Endothelial cell of umbilical vein (primary cell): ENCODE measurements around the gene ARSB. TPM values are rescaled to one million over a fixed set of nuclear protein-coding genes. Genes with fewer than 3 reads are reported as not detected.

Experiments
- BruUV-seq: library from RNA; stranded (reverse); fragments of 400-500 nt; replicated peaks from 2 replicates; lab custom pipeline; 2021; lab: Mats Ljungman, UMichigan
- CTCF ChIA-PET: fragments of 300-600, 350-600 bp; sonication (Branson Sonifier 250); formaldehyde crosslinking; loops from one replicate; lab custom pipeline; 2021; ENCODE audit warnings: antibody characterized with exemption, inconsistent platforms; lab: Charles Lee
- POLR2A ChIA-PET: fragments of 300-600, 350-600 bp; sonication (Branson Sonifier 250); formaldehyde crosslinking; loops from one replicate; lab custom pipeline; 2021; ENCODE audit warnings: antibody characterized with exemption, inconsistent platforms; lab: Charles Lee
- DNase-seq: peaks from one replicate; pipeline ENCODE4 v3.0.0-alpha.2; 2011; ENCODE audit warnings: low read depth, low spot score
- FAIRE-seq: peaks from 2 replicates; lab custom pipeline; 2011; peaks lifted over from hg19 to GRCh38; lab: Jason Lieb, UNC
- H2AFZ ChIP-seq: 2 replicates; pipeline ENCODE4 v1.6.0; 2012; ENCODE audit warnings: low read depth, low read length, control low read depth, inconsistent platforms
- H3K27ac ChIP-seq: 2 replicates; pipeline ENCODE4 v1.5.1; 2011; ENCODE audit warnings: low read depth, mild to moderate bottlenecking, control low read depth, low read length, moderate library complexity; ENCODE audit not compliant: insufficient read depth
- H3K27me3 ChIP-seq, 2 experiments: 2 replicates each; pipeline versions ENCODE4 v1.6.0 to v1.6.1; 2011; ENCODE audit warnings: low read length in 2 of 2, mixed read lengths in 1 of 2; ENCODE audit not compliant: control insufficient read depth in 2 of 2, insufficient read depth in 2 of 2
- H3K36me3 ChIP-seq, 2 experiments: 2 replicates in 1 of 2; 3 replicates in 1 of 2; pipeline ENCODE4 v1.5.1; 2011; ENCODE audit warnings: low read length in 2 of 2, mild to moderate bottlenecking in 1 of 2, moderate library complexity in 1 of 2; ENCODE audit not compliant: control insufficient read depth in 2 of 2, insufficient read depth in 2 of 2; ENCODE audit errors: extremely low read depth in 1 of 2
- H3K4me1 ChIP-seq: 3 replicates; pipeline ENCODE4 v1.5.1; 2011; ENCODE audit warnings: mild to moderate bottlenecking, low read length; ENCODE audit not compliant: control insufficient read depth, insufficient read depth; ENCODE audit errors: extremely low read depth
- H3K4me2 ChIP-seq: 2 replicates; pipeline ENCODE4 v1.6.1; 2011; ENCODE audit warnings: low read length, control low read depth, mixed read lengths; ENCODE audit not compliant: insufficient read depth
- H3K4me3 ChIP-seq, 3 experiments: fragments of 200-600 bp in 1 of 3; sonication (generic), shearing (Covaris generic) in 1 of 3; replicated peaks in 1 of 3; 2 replicates each; pipeline ENCODE4 v1.5.1; 2011 to 2016; ENCODE audit warnings: control low read depth in 3 of 3, low read length in 3 of 3, mild to moderate bottlenecking in 2 of 3, inconsistent platforms in 1 of 3, low read depth in 1 of 3, moderate library complexity in 1 of 3; ENCODE audit not compliant: insufficient read depth in 1 of 3
- H3K79me2 ChIP-seq: 2 replicates; pipeline ENCODE4 v1.6.0; 2012; ENCODE audit warnings: low read length, inconsistent platforms; ENCODE audit not compliant: control insufficient read depth, insufficient read depth
- H3K9ac ChIP-seq: replicated peaks from 2 replicates; pipeline ENCODE3; 2011; ENCODE audit warnings: low read length, control low read depth; ENCODE audit not compliant: insufficient read depth; ENCODE audit errors: extremely low read depth
- H3K9me1 ChIP-seq: replicated peaks from 3 replicates; pipeline ENCODE4 v1.6.0; 2011; ENCODE audit warnings: mild to moderate bottlenecking, low read length; ENCODE audit not compliant: control insufficient read depth, insufficient read depth; ENCODE audit errors: extremely low read depth
- H3K9me3 ChIP-seq: replicated peaks from 2 replicates; pipeline ENCODE4 v1.5.1; 2012; ENCODE audit warnings: low read length, inconsistent platforms; ENCODE audit not compliant: control insufficient read depth, insufficient read depth
- H4K20me1 ChIP-seq: replicated peaks from 2 replicates; pipeline ENCODE3; 2011; ENCODE audit warnings: mild to moderate bottlenecking, low read length; ENCODE audit not compliant: control insufficient read depth, insufficient read depth; ENCODE audit errors: extremely low read depth
- CTCF ChIP-seq, 2 donors: IDR thresholded peaks; 1 replicate in 1 of 2; 2 replicates in 1 of 2; pipeline ENCODE4 v1.5.1; 2011; ENCODE audit warnings: low read length in 2 of 2, mild to moderate bottlenecking in 2 of 2, moderate library complexity in 2 of 2, control low read depth in 1 of 2, inconsistent platforms in 1 of 2, low read depth in 1 of 2; ENCODE audit not compliant: insufficient read depth in 1 of 2; ENCODE audit errors: extremely low read depth in 1 of 2
- EZH2 ChIP-seq: IDR thresholded peaks from 2 replicates; pipeline ENCODE4 v1.6.1; 2012; ENCODE audit warnings: borderline replicate concordance, low read depth, mild to moderate bottlenecking, moderate library complexity, low read length, inconsistent platforms; ENCODE audit not compliant: severe bottlenecking
- FOS ChIP-seq: IDR thresholded peaks from 2 replicates; pipeline ENCODE4 v1.6.1; 2011; ENCODE audit warnings: mild to moderate bottlenecking, low read length, moderate library complexity, borderline replicate concordance; ENCODE audit not compliant: insufficient read depth
- GATA2 ChIP-seq: IDR thresholded peaks from 2 replicates; pipeline ENCODE4 v1.7.0; 2011; ENCODE audit warnings: low read depth, mild to moderate bottlenecking, moderate library complexity, mixed read lengths, low read length; ENCODE audit not compliant: insufficient read length, insufficient read depth
- JUN ChIP-seq: IDR thresholded peaks from 2 replicates; pipeline ENCODE4 v1.6.1; 2011; ENCODE audit warnings: borderline replicate concordance, low read depth; ENCODE audit not compliant: insufficient read length, insufficient read depth
- MAX ChIP-seq: IDR thresholded peaks from 2 replicates; pipeline ENCODE4 v1.6.1; 2011; ENCODE audit not compliant: insufficient read depth, insufficient read length
- MYC ChIP-seq: IDR thresholded peaks from one replicate; pipeline ENCODE4 v1.6.1; 2011; ENCODE audit warnings: mild to moderate bottlenecking, low read depth, low read length
- POLR2AphosphoS5 ChIP-seq: IDR thresholded peaks from 2 replicates; pipeline ENCODE4 v1.6.1; 2012; ENCODE audit warnings: low read depth, mild to moderate bottlenecking, control low read depth, low read length, moderate library complexity; ENCODE audit not compliant: insufficient read depth
- dilution Hi-C: fragments of 300-500 bp; cut with MboI; formaldehyde crosslinking; loops from one replicate; pipeline ENCODE4 v1.15.0; 2019; ENCODE audit warnings: low sequenced_read_pairs; ENCODE audit not compliant: extremely low pct_ligation_motif_present
- intact Hi-C: fragments of 100-400 bp; cut with micrococcal nuclease; formaldehyde crosslinking; loops from one replicate; pipeline ENCODE4 v1.10.0; 2022
- polyA plus RNA-seq, 4 experiments: library from polyadenylated mRNA; depleted of rRNA in 3 of 4; stranded (reverse) in 3 of 4; unstranded in 1 of 4; fragments of >200 nt; gene quantifications; 2 replicates each; pipeline versions ENCODE4 v1.2.1 to v1.2.3, GENCODE V29; 2011 to 2012; ENCODE audit warnings: missing spikeins in 1 of 4
- total RNA-seq: library from RNA; stranded (reverse); gene quantifications from 2 replicates; pipeline ENCODE4 v1.2.3, GENCODE V29; 2021

Gene ARSB
- total and polyA plus RNA-seq, 2 donors (not counting 3 experiments of a cell fraction or from before 2014, with no cell fraction given) = 17.2 to 25.8 TPM

DNA sequence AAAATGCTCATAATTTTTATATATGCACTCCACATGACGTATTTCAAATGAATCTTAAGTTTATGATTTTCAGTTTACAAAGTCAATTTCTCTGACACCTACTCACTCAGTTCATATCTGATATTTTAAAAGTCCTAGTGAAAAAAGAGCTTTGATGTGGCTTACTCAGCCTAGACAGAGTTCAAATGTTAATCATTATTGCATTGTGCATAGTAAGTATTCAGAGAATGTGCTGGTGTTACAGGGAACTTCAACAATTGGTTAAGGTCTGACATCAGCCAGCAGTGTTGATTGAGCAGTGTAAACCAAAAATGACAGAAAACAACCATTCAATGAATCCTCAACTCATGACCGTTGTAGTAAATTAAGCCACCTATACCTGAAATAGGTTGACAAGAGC is 189.4 kb downstream of the ARSB start:
- DNase-seq (peak; percentile 30), FAIRE-seq (peak; percentile 71)
- Histone ChIP-seq H2AFZ (no peak overlapping the region), H3K4me1 (no peaks in the 10 kb centered on the region), H3K27me3 (no peaks in the 10 kb centered on the region), H3K36me3 (no peaks in the 10 kb centered on the region), H3K4me3 (no peak overlapping the region), H3K79me2 (no peaks in the 10 kb centered on the region), H3K9me1 (no peaks in the 10 kb centered on the region), H4K20me1 (no peaks in the 10 kb centered on the region), H3K9me3 (no peaks in the 10 kb centered on the region), H3K4me2 (no peak overlapping the region), H3K9ac (no peak overlapping the region), H3K27ac (no peak overlapping the region)
- dilution Hi-C loops (no loop called here), intact Hi-C loops (loop anchor here (2.0 kb wide), 1 partner anchor 47 kb away; no protein-coding TSS in a partner anchor)
- ChIA-PET POLR2A (no interaction called here), CTCF (interaction anchor here (1.0 to 1.2 kb wide), 2 partner anchors 11 to 475 kb away, joined by 3 to 5 read pairs; no protein-coding TSS in a partner anchor)
- BruUV-seq = no TSS peak
- TF ChIP-seq MYC (no peak), JUN (no peak), CTCF (IDR thresholded peaks at IDR 0.05; ENCODE audit: extremely low read depth in 1 of 2, insufficient read depth in 1 of 2, low read depth in 1 of 2, low read length in 2 of 2) (no peak), MAX (no peak), FOS (no peak), EZH2 (no peak), POLR2AphosphoS5 (no peak), GATA2 (no peak)
